Measurements from ENCODE around the gene WNK2.

The WNK2 gene

DNA sequence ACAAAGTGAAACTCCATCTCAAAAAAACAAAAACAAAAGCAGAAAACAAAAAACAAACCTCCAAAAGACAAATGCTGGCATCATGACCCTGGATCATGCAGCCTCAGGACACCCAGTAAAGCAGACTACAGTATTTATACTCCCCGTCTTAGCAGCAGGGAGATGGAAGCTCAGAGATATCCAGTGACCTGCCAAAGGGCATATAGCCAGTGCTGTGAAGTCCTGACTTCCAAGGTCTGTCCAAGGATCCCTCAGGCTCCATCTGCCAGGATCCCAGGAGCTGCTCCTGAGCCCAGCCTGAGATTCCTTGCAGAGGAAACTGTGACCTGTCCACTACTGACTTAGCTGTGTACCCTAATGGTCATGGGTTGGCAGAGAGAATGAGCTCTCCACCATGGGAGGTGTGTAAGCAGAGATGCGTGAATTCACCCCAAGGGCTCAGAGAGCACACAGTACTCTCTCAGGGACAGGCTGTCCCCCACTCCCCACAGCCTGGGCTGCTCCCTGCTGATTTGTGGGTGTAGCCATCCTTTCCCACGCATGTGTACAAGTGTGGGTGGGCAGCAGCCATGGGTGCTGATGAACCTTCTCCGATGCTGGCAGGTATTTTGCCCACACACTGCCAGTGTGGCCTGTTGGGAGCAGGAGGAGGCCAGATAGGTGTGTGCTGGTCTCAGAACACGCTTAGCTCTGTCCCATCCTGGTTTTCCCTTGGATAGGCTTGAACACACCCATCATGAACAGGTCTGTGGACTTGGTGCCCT is 2.1 kb upstream of the WNK2 start:
- TF ChIP-seq, protein P1, sequence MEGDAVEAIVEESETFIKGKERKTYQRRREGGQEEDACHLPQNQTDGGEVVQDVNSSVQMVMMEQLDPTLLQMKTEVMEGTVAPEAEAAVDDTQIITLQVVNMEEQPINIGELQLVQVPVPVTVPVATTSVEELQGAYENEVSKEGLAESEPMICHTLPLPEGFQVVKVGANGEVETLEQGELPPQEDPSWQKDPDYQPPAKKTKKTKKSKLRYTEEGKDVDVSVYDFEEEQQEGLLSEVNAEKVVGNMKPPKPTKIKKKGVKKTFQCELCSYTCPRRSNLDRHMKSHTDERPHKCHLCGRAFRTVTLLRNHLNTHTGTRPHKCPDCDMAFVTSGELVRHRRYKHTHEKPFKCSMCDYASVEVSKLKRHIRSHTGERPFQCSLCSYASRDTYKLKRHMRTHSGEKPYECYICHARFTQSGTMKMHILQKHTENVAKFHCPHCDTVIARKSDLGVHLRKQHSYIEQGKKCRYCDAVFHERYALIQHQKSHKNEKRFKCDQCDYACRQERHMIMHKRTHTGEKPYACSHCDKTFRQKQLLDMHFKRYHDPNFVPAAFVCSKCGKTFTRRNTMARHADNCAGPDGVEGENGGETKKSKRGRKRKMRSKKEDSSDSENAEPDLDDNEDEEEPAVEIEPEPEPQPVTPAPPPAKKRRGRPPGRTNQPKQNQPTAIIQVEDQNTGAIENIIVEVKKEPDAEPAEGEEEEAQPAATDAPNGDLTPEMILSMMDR (IDR thresholded peaks at IDR 0.05; ENCODE audit: insufficient read depth, missing control alignments): no peak
- FAIRE-seq: no peak
- no peak for DNase-seq (ENCODE audit: insufficient read length, low spot score)

DNA sequence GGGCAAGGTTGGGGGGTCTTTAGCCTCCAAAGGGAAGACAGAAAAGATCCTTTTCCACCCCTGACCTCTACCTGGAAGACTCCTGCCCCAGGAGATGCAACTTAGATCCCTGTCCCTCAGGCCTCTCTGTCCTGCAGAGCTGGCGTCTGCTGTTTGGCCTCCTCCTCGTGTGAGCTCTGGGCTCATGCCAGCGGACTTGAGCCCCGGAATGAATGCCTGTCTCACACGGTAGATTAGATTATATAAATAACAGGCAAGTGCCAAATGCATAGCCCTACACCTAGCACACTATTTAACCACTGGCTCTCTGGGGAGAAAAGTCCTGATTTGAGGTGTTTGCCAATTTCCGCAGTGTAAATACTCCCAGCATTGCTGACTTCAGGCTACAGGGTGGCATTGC is 1.4 kb upstream of the WNK2 start:
- DNase-seq (ENCODE audit: insufficient read length, low spot score) (no peak), FAIRE-seq (no peak)
- TF ChIP-seq, protein P1 (IDR thresholded peaks at IDR 0.05; ENCODE audit: insufficient read depth, missing control alignments): no peak

DNA sequence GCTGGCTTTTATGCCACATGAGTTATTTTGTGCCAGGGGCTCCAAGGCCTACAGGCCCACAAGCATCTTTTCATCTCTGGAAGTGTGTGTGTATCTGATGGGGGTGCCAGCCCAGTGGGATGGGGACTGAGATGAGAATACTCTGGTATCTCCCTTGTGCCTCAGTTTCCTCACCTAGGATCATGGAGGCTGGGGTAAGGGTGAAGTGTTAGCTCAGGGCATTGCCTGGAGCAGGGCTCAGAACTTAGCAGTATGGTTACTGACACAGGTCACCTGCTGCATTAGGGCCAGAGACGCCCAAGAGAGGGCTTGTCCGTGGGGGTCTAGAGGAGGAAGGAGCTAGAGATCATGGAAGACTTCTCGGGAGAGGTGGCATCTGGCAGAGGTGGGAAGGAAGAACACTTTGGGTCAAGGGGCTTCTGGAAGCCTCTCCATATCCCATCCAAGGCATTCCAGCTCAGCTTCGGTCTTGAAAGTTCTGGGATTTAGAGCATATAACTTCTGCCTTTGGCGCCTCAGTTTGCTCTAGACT is 742 bp upstream of the WNK2 start:
- TF ChIP-seq, protein P1 (IDR thresholded peaks at IDR 0.05; ENCODE audit: insufficient read depth, missing control alignments): no peak
- FAIRE-seq (no peak), DNase-seq (ENCODE audit: insufficient read length, low spot score) (no peak)

DNA sequence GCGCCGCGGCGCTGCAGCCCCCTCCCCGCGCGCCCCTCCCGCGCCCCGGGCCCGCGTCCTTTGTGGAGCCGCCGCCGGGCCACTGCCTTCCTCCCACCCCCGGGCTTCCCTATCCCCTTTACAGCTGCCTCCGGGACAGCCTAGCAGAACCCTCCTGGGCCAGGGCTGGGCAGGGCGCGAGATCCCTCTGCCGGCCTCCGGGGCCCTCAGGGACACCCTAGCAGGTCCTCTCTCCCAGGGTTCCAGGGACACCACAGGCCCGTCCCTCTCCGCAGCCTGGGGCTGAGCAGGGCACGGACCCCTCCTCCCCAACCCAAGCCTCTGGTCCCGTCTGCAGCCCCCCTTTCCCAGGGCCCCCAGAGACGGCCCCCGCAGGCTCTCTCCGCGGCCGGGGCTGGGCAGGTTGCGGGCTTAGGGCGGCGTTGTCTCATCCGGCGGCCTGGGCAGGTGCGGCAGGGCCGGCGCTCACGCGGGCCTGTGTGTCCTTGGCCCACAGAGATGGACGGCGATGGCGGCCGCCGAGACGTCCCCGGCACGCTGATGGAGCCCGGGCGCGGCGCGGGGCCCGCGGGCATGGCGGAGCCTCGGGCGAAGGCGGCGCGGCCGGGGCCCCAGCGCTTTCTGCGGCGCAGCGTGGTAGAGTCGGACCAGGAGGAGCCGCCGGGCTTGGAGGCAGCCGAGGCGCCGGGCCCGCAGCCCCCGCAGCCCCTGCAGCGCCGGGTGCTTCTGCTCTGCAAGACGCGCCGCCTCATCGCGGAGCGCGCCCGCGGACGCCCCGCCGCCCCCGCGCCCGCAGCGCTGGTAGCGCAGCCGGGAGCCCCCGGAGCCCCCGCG is 710 bp downstream of the WNK2 start:
- DNase-seq (ENCODE audit: insufficient read length, low spot score) (peak; percentile 57), FAIRE-seq (no peak)
- TF ChIP-seq, protein P1 (IDR thresholded peaks at IDR 0.05; ENCODE audit: insufficient read depth, missing control alignments): no peak

DNA sequence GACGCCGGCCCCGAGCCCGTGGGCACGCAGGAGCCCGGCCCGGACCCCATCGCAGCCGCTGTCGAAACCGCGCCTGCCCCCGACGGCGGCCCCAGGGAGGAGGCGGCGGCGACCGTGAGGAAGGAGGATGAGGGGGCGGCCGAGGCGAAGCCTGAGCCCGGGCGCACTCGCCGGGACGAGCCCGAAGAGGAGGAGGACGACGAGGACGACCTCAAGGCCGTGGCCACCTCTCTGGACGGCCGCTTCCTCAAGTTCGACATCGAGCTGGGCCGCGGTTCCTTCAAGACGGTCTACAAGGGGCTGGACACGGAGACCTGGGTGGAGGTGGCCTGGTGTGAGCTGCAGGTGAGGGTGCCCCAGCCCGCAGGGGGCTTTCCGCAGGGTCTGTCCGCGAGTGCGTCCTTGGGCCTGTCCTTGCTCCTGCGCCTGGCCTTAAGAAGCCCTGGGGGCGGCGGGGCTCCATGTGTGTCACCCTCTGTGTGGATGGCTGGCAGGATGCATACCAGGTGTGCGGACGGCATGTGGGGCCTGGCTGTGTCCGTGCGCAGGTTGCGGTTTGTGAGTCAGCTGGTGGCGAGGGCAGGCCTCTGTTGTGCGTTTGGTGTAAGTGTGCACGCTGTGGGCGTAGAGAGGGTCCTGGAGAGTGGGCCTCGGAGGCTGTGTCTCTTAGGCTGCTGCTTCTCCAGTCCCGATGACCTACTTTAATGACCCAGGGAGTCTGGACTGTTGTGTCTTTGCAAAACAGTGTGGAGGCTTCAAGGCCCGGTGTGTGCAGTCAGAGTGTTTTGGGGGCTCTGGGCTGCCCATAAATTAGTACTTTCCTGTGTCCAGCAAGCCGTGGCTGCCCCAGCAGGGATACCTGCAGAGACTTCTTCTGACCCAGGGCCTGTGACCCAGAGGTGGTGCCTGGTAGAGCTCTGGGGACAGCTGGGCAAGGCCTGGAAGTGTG is 1.6 kb downstream of the WNK2 start:
- no peak for FAIRE-seq
- no peak for DNase-seq (ENCODE audit: insufficient read length, low spot score)
- TF ChIP-seq, protein P1 (IDR thresholded peaks at IDR 0.05; ENCODE audit: insufficient read depth, missing control alignments): no peak

DNA sequence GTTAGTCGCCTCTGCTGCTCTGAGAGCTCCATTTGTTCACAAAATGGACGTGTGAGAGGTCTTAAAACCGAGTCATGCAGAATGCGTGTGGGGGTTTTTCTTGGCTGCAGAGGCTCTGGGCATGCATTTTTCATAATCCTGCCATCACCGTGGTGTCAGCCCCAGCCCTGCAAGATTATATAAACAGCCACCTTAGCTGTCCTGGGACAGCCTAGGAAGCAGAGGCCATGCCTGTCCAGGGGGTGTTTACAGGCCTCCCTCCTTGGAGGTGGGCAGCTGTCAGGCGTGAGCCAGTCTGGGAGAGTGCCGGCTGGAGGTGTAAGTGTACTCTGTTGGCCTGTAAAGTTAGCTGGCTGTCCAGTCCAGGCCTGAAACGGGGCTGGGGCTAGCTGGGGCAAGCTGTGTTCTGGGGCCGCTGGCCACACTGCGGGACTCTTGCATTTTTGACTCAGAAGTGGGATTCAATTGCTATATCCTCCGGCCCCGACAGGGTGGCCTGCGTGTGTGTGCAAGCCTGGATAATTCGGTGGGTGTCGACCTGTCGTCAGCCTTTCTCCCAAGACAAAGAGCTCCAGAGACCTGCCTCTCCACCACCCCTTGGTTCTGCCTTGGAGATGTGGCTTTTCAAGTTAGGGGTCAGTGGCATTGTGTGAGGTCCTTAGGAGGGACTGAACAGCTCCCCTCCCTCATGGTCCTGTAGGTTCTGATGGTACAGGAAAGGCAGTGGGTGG is 2.4 kb downstream of the WNK2 start:
- no peak for FAIRE-seq
- DNase-seq (ENCODE audit: insufficient read length, low spot score): no peak
- TF ChIP-seq, protein P1 (IDR thresholded peaks at IDR 0.05; ENCODE audit: insufficient read depth, missing control alignments): no peak
